ENCODE data around the gene TBC1D32.
"Not testable (repeated sequence)": the region's sequence is repeated elsewhere in the genome, so short reads cannot be mapped to it uniquely, and the experiment has no call there.

Gene TBC1D32

GRCh38 chr6:121334299-121335086, at the start of gene TBC1D32:
Gene TBC1D32 (minus strand): TSS chr6:121334480. CDS start chr6:121334430, 50 bp downstream.
- DNase-seq, result peak; percentile 92

- DNase-seq, result no peak
Observed at GRCh38 chr6:121383478-121383877, 49.2 kb upstream of the TBC1D32 start.

- DNase-seq, result peak; percentile 87
Observed at GRCh38 chr6:121382467-121383121, 48.3 kb upstream of the TBC1D32 start.

- DNase-seq, result no peak
Observed at GRCh38 chr6:121376411-121376810, 42.1 kb upstream of the TBC1D32 start.

- DNase-seq, result not testable (repeated sequence)
Observed at GRCh38 chr6:121374219-121374618, 39.9 kb upstream of the TBC1D32 start.

GRCh38 chr6:121365536-121366521, 31.5 kb upstream of the TBC1D32 start:
- no peak for DNase-seq

GRCh38 chr6:121356575-121356974, 22.3 kb upstream of the TBC1D32 start:
- no peak for DNase-seq

- DNase-seq, result peak; percentile 21
Observed at GRCh38 chr6:121354764-121355163, 20.5 kb upstream of the TBC1D32 start.

- DNase-seq, result peak; percentile 6
Observed at GRCh38 chr6:121352941-121353340, 18.7 kb upstream of the TBC1D32 start.

- no peak for DNase-seq
Observed at GRCh38 chr6:121351916-121352315, 17.6 kb upstream of the TBC1D32 start.

GRCh38 chr6:121349596-121349995, 15.3 kb upstream of the TBC1D32 start:
- no peak for DNase-seq

GRCh38 chr6:121347484-121347883, 13.2 kb upstream of the TBC1D32 start:
- DNase-seq, result no peak

GRCh38 chr6:121344539-121344938, 10.3 kb upstream of the TBC1D32 start:
- DNase-seq, result no peak

- DNase-seq, result no peak
Observed at GRCh38 chr6:121339639-121340226, 5.5 kb upstream of the TBC1D32 start.

GRCh38 chr6:121338956-121339355, 4.7 kb upstream of the TBC1D32 start:
- no peak for DNase-seq

GRCh38 chr6:121338366-121338765, 4.1 kb upstream of the TBC1D32 start:
- DNase-seq, result no peak

GRCh38 chr6:121335087-121336008, 1.1 kb upstream of the TBC1D32 start:
- peak; percentile 33 for DNase-seq

GRCh38 chr6:121333694-121334093, 586 bp downstream of the TBC1D32 start:
- DNase-seq, result not testable (repeated sequence)

- DNase-seq, result no peak
Observed at GRCh38 chr6:121333196-121333595, 1.1 kb downstream of the TBC1D32 start.

GRCh38 chr6:121330516-121330915, 3.8 kb downstream of the TBC1D32 start:
- no peak for DNase-seq

GRCh38 chr6:121321282-121321681, 13.0 kb downstream of the TBC1D32 start:
- no peak for DNase-seq

- no peak for DNase-seq
Observed at GRCh38 chr6:121319603-121320002, 14.7 kb downstream of the TBC1D32 start.
